HG03025 (cell line): Measurements from ENCODE around the gene RORB.

Source experiments
- ATAC-seq: cut with Tn5 transposase; IDR thresholded peaks from one replicate; pipeline ENCODE4 v1.9.1; 2021; ENCODE audit warnings: mild to moderate bottlenecking, moderate library complexity; ENCODE audit not compliant: unreplicated experiment, low FRiP score

The RORB gene

GRCh38 chr9:74696520-74696919, 199.4 kb downstream of the RORB start:
- ATAC-seq = no peak

DNA sequence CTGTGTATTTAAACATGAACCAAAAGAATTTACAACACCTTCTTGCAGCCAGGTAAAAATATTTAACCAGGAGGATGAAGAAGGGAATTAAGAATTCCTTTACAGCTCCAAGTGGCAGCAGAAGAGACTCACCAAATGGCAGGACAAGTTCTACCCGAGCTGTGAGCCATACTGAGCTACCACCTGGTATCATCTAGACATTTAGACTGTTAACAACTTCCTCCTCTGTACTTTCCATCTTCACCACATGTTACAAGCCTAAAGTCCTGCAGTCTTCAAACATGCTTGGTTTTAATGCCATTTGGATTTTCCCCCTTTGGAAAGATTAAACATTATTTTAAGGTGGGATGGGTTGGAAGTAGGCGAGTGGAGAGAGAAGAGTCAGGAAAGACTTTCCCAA, 200.4 kb downstream of the RORB start:
- no peak for ATAC-seq

GRCh38 chr9:74711341-74711740, 214.2 kb downstream of the RORB start:
- no peak for ATAC-seq

- ATAC-seq = no peak
Observed at GRCh38 chr9:74718709-74719108, 221.6 kb downstream of the RORB start.

GRCh38 chr9:74719306-74719705, 222.2 kb downstream of the RORB start:
- no peak for ATAC-seq

DNA sequence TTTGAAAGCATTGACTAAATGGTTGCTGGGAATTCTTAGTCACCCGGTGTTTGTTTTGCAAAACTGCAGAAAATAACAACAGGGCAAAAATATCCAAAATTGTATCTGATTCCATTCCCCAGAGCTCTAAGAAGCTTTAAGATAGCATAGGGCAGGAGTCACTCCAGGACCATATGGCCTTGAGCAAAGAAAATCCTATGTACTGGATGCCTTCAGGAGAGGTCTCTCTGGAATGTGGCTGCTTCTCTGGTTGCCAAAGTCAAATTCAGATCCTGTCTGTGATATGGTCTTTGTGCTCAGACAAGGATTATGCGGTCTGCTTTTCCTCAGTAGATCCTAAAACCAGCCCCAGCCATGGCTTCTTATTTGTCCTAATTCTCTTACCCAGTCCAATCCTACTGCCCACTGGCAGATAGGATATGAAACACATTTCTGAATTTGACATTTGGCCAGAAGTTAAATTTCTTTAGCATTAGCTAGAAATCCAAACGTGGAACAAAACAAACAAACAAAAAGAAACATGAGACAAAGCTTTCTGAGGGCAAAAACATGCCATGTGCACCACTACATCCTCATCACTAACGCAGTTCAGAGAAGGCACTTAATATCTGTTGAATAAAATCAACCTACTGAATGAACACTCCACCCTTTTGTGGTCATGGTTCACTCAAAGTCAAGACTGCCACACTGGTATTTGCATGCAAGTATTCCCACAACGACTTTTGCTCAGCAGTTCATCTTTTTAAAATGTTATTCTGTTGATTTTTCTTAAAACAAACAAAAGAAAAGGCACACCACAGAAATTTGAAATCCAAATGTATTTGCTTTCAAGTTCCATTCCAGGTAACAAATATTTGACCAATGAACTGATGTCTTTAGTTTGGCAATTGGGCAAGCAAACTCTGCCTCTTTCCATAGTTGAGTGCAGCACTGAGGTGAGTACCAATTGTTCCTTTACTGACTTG, 224.8 kb downstream of the RORB start:
- no peak for ATAC-seq

DNA sequence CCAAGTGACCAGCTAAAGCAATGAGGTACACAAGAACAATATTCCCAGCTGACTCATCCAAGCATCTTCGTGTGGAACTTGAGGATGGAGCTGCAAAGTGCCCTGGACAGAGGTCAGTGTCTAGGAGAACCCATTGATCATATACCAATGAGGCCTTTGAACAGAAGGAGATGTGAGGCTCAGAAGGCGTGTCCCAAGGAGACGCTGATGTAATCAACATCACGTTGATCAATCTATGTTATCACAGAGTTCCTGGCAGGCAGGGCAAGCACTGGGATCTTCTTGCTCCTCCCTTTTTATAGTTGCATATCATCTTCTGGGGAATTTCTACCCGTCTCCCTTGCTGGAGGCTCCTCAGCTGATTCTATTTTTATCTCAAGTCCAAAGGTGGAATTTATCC, 227.2 kb downstream of the RORB start:
- ATAC-seq = no peak

- no peak for ATAC-seq
Observed at GRCh38 chr9:74726581-74726980, 229.4 kb downstream of the RORB start.

DNA sequence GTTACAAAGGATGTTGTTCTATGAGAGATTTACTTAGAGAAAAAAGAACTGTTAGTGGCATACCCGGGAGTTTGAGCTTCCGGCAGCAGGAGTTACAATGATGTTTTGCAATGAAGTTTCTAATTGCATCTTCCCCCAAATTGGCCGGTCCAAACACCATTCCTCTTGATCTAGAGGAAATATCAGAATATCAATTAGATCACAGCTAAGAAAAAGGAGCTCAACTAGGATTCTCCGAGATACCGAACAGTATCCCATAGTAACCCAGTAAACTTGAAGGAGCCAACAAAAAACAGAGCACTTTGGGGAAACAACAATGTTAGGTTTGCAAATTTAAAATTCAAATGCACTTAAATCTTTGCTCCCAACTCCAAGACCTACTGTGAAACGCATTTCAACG, 231.0 kb downstream of the RORB start:
- ATAC-seq = no peak

- no peak for ATAC-seq
Observed at GRCh38 chr9:74729136-74729695, 232.1 kb downstream of the RORB start.

- ATAC-seq = no peak
Observed at GRCh38 chr9:74735761-74736160, 238.6 kb downstream of the RORB start.

- no peak for ATAC-seq
Observed at GRCh38 chr9:74736646-74737045, 239.5 kb downstream of the RORB start.

DNA sequence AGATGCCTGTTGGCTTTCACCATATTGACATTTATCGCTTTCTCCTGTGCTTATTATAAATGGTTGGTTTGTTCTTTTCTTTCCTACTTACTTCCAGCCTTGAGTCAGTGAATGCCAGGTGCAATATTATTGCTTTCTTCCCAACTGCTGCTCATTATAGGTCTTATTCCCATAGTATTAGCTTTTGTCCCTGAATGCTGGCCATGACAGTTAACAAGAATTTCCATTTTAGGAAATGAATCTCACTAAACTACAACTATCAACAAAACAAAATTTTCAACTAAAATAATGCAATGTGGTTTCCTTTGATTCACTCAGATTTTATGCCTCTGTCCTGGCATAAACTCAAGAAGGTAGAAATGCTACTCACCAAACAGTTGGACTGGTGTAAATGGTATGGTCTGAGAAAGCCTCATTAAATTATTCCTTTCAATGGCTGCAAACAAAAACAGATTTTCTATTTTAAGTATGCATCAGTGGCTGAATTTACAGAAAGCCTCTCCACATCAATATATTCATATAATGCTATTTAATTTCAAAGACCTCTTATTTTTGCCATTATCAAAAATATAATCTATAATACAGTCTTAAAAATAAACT, 245.2 kb downstream of the RORB start:
- no peak for ATAC-seq
